Stimulated activated naive CD8-positive, alpha-beta T cell treated with anti-CD3 and anti-CD28 coated beads, Interleukin-15, amount 100 ng/mL, for 72 hours (primary cell): ENCODE results near the gene ARL13B.
"Not testable (repeated sequence)": the region's sequence is repeated elsewhere in the genome, so short reads cannot be mapped to it uniquely, and the experiment has no call there.

Source experiments
- ATAC-seq: fragments of 150-1000 bp; cut with Tn5 transposase; 2 replicates; pipeline ENCODE4 v1.10.0; 2021; ENCODE audit warnings: mild to moderate bottlenecking, moderate library complexity
- DNase-seq, 2 donors: peaks; one replicate each; pipeline ENCODE4 v3.0.0; 2021 to 2022
- H3K27ac Mint-ChIP-seq, 2 donors: one replicate each; pipeline ENCODE4 v1.8.0; 2022; ENCODE audit warnings: mild to moderate bottlenecking in 2 of 2, mixed read lengths in 2 of 2, moderate library complexity in 2 of 2
- H3K27me3 Mint-ChIP-seq: one replicate; pipeline ENCODE4 v1.8.0; 2022; ENCODE audit warnings: mixed read lengths
- H3K4me1 Mint-ChIP-seq: one replicate; pipeline ENCODE4 v1.8.0; 2022; ENCODE audit warnings: mild to moderate bottlenecking, mixed read lengths
- H3K4me3 Mint-ChIP-seq, 2 donors: one replicate each; pipeline ENCODE4 v1.8.0; 2022; ENCODE audit warnings: mild to moderate bottlenecking in 2 of 2, mixed read lengths in 2 of 2, moderate library complexity in 1 of 2
- H3K9me3 Mint-ChIP-seq, 2 donors: one replicate each; pipeline ENCODE4 v1.8.0; 2022; ENCODE audit warnings: mixed read lengths in 2 of 2

The ARL13B gene

DNA sequence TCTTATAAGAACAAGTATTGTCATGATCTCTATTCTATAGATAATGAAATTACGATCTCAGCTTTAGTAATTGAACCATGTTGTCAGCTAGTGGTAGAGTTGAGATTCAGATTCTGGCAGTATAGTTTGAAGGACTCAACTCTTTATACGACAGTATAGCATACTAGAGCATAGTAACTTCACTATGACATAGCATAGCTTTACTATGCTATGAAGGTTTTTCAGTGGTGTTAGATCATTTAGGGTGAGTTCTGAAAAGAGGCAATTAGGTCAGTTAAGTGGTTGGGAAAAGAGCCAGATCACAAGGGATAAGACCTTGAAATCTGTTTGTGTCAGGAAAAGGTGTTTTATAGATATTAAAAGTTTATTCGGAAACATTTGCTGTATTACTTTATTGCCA is 40.3 kb downstream of the ARL13B start:
- Mint-ChIP-seq H3K4me1 (no peaks in the 10 kb centered on the region), H3K27me3 (no peaks in the 10 kb centered on the region), H3K9me3 (no peaks in the 10 kb centered on the region), H3K27ac (no peak overlapping the region), H3K4me3 (no peak overlapping the region)
- DNase-seq (no peak), ATAC-seq (no peak)

DNA sequence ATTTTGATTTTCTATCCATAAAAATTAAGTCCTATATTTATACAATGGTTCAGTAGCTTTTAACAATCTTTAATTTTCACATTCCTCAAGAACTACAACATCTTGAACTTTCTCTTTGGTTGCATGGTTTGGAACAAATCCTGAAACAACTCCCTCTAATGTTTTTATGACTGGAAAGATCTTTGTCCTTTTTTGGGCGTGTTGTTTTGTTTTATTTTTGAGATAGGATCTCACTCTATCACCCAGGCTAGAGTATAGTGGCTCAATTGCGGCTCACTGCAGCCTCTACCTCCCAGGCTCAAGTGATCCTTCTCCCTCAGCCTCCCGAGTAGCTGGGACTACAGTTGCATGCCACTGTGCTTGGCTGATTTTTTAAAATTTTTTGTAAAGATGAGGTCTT is 44.4 kb downstream of the ARL13B start:
- H3K4me3 Mint-ChIP-seq, result no peak overlapping the region
- DNase-seq (no peak), ATAC-seq (no peak)
- no peaks in the 10 kb centered on the region for H3K4me1 Mint-ChIP-seq
- no peaks in the 10 kb centered on the region for H3K27me3 Mint-ChIP-seq
- H3K9me3 Mint-ChIP-seq, result no peaks in the 10 kb centered on the region
- H3K27ac Mint-ChIP-seq, result no peak overlapping the region

DNA sequence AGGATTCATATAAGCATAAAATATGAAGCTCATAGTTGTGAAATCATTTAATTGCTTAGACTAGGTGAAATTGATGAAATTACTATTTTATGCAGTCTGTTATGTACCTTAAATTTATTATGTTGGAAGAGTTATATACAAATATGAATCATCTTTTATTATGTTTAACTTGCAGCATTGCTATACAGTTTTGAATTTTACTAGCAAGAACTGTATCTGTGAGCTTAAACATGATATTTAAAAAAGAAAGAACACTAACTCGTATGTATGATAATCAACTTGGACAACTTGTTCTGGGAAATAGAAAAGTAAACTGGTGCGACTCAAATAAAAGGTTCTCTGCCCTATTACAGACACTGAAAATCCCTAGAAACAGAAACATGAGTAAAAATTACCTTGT is 46.7 kb downstream of the ARL13B start:
- Mint-ChIP-seq H3K9me3 (no peaks in the 10 kb centered on the region), H3K4me1 (no peaks in the 10 kb centered on the region), H3K4me3 (no peak overlapping the region), H3K27me3 (no peaks in the 10 kb centered on the region), H3K27ac (no peak overlapping the region)
- no peak for DNase-seq
- no peak for ATAC-seq

DNA sequence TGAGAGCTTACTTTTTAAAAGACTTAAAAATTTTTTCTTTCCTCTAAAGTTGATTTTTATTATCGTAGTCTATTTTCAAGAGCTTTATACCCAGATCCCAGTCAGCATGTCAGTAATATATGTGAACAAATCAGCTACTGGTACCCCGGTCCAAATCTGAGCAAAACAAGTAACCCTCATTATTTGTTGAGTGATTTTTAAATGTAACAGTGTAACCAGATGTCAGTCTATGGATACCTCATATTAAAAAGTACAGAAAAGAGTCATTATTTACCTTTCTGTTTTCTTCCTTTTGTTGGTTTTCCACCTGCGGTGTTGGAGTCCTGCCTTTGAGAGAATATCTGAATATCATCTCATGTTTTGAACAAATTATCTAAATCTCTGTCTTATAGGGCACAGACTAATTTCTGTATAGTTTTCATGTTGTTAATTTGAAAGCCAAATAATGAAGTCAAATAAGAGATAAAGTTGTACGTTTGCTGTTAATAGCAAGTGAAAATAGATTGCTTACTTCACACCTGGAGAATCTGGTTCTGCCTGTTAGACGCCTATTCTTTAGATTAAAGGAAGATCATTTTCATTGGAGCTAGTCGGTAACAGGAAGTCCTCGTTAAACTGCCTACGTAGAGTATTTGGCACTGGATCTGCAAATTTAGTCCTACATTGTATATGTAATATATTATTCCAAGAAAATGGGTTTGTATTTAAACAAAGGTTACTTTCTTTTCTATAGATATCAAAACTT is 48.3 kb downstream of the ARL13B start, which contains the start of gene STX19:
Gene STX19 (minus strand): TSS at position 505 of the 745 bp plus-strand sequence. CDS start 13,328 bp downstream, outside the sequence.
- no peak for DNase-seq
- no peak within 1 kb of the TSS for H3K27ac Mint-ChIP-seq

DNA sequence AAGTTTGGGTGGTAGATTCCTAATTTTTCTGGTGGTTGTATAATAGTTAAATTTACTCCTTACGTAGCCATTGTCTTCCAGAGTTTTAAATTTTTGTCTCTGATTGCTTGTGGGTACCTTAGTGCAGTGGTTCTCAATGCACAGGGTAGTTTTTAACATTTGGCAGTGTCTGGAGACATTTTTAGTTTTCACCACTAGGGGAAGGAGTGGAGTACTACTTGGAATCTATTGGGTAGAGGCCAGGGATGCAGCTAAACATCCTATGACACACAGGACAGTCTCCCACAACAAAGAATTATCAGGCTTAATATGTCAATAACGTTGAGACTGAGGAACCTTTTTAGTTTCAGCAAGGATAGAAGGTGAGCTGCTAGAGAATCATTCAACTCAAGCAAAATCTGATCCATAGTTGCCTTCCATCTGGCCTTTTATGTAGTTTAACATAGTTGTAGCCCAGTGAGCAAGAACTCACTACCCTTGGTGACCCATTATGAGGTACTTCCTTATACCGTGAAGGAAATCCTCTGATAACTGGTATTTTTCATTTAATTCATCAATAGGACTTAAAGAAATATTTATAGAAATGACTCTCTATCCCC is 57.1 kb downstream of the ARL13B start:
- no peak for DNase-seq
- Mint-ChIP-seq H3K9me3 (no peaks in the 10 kb centered on the region), H3K4me3 (no peak overlapping the region), H3K27me3 (no peaks in the 10 kb centered on the region), H3K27ac (no peak overlapping the region), H3K4me1 (no peaks in the 10 kb centered on the region)
- ATAC-seq, result no peak

More for the DNA sequence above, 48.3 kb downstream of the ARL13B start, which contains the start of gene STX19:
- Mint-ChIP-seq H3K4me1 (no peaks in the 10 kb centered on the region), H3K9me3 (no peaks in the 10 kb centered on the region), H3K27me3 (no peaks in the 10 kb centered on the region), H3K4me3 (no peak within 1 kb of the TSS)
- no peak for ATAC-seq

DNA sequence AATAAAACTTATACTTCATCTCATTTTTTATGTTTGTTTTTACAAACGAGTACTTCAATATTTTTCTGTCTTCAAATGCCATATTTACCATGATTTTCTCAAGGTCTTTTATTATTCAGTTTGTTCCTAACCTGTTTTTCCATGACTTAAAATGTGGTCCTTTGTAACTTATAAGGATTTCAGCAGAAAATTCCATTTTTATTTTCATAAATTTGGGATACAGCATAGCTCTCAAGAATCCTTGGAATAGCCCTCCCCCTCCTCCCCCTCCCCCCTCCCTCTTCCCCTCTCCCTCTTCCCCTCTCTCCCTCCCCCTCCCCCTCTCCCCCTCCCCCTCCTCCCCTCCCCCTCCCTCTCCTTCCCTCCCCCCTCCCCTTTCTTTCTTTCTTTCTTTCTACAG is 63.3 kb downstream of the ARL13B start:
- H3K4me3 Mint-ChIP-seq, result no peak overlapping the region
- DNase-seq (no peak), ATAC-seq (no peak)
- no peaks in the 10 kb centered on the region for H3K27me3 Mint-ChIP-seq
- no peaks in the 10 kb centered on the region for H3K4me1 Mint-ChIP-seq
- peak overlapping the region in 1 of 2 donors; percentile 97 for H3K27ac Mint-ChIP-seq
- H3K9me3 Mint-ChIP-seq, result peaks cover 0 to 5% of the 10 kb centered on the region in 2 donors

DNA sequence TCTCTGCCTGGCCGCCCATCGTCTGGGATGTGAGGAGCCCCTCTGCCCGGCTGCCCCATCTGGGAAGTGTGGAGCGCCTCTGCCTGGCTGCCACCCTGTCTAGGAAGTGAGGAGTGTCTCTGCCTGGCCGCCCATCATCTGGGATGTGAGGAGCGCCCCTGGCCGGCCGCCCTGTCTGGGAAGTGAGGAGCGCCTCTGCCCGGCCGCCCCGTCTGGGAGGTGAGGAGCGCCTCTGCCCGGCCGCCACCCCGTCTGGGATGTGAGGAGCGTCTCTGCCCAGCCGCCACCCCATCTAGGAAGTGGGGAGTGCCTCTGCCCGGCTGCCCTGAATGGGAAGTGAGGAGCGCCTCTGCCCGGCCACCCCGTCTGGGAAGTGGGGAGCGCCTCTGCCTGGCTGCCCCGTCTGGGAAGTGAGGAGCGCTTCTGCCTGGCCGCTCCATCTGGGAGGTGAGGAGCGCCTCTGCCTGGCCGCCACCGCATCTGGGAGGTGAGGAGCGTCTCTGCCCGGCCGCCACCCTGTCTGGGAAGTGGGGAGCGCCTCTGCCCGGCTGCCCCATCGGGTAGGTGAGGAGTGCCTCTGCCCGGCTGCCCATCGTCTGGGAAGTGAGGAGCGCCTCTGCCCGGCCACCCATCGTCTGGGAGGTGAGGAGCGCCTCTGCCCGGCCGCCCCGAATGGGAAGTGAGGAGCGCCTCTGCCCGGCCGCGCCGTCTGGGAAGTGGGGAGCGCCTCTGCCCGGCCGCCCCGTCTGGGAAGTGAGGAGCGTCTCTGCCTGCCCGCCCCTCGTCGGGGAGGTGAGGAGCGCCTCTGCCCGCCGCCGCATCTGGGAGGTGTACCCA is 64.4 kb downstream of the ARL13B start:
- H3K9me3 Mint-ChIP-seq, H3K4me1 Mint-ChIP-seq, H3K27me3 Mint-ChIP-seq, DNase-seq, H3K4me3 Mint-ChIP-seq, ATAC-seq: not testable (repeated sequence)
- peak overlapping the region in 1 of 2 donors; percentile 97 for H3K27ac Mint-ChIP-seq

DNA sequence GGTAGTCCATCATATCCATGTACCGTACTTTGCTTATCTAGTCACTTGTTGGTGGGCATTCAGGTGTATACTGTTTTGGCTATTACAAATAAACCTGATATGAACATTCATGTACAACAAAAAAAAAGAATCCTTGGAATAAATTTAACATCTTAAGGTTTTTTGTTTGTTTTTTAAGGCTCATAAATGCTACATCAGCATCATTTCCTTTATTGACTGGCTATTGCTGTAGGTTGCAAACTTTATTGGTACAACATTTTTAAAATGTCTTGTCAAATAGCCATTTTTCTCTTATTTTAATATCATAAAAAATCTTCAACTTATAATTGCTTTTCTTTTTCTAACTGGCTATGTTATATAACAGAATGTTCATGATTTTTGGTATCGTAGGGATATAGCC is 66.6 kb downstream of the ARL13B start:
- H3K4me1 Mint-ChIP-seq, result no peaks in the 10 kb centered on the region
- DNase-seq, result no peak
- ATAC-seq, result no peak
- no peaks in the 10 kb centered on the region for H3K27me3 Mint-ChIP-seq
- H3K27ac Mint-ChIP-seq, result no peak overlapping the region
- H3K4me3 Mint-ChIP-seq, result no peak overlapping the region
- peaks cover 0 to 5% of the 10 kb centered on the region in 2 donors for H3K9me3 Mint-ChIP-seq

DNA sequence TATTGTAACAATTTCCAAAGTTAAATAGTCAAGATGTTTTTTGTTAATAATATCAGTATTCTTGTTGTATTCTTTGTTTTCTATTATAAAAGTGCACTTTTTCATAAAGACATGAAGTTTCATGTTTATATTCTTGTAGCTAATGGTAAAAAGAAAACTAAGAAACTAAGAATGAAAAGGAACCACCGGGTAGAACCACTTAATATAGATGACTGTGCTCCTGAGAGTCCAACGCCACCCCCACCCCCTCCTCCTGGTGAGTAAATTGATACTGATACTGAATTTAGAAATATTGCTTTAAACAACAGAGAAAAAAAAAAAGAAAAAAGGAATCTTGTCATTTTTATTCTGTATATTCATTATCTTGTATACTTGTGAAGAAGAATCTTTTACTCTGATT is 69.3 kb downstream of the ARL13B start:
- H3K4me1 Mint-ChIP-seq, result no peaks in the 10 kb centered on the region
- no peak overlapping the region for H3K27ac Mint-ChIP-seq
- DNase-seq (no peak), ATAC-seq (no peak)
- H3K4me3 Mint-ChIP-seq, result no peak overlapping the region
- H3K27me3 Mint-ChIP-seq, result no peaks in the 10 kb centered on the region
- no peaks in the 10 kb centered on the region for H3K9me3 Mint-ChIP-seq

DNA sequence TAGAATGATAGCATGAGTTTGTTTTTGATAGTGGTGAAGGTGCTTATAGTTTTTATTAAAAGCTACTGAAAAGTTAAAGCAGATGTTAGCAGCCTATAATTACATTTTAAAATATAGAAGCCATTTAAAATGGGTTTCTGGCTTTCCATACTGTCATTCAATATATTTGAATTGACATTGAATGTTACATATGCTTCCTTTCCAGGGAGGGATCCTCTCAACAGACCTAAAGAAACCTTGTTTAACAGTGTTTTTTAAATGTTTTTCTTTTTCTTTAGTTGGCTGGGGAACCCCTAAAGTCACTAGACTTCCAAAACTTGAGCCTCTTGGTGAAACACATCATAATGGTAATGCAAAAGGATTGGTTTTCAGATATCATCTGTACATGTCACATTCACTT is 70.6 kb downstream of the ARL13B start:
- Mint-ChIP-seq H3K27ac (no peak overlapping the region), H3K9me3 (no peaks in the 10 kb centered on the region), H3K4me1 (no peaks in the 10 kb centered on the region), H3K4me3 (no peak overlapping the region), H3K27me3 (no peaks in the 10 kb centered on the region)
- ATAC-seq, result no peak
- DNase-seq, result no peak

DNA sequence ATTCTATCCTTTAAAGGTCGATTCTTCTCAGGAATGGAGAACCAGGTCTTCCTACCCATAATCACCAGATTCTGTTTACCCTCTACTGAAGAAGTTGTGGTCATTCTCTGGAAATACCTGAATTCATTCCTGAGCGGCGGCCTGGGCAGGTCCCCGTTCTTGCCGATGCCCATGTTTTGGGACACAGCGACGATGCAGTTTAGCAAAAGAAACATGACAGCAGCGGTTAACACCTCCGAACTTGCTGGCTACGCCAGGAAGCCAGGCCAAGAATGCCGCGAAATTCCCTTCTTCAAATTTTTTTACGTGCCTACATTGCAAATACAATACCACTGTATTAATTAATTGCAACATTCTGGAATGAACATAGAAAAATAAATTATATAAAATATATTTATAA is 81.3 kb downstream of the ARL13B start:
- H3K9me3 Mint-ChIP-seq, result no peaks in the 10 kb centered on the region
- ATAC-seq (no peak), DNase-seq (no peak)
- H3K4me1 Mint-ChIP-seq, result peaks cover 30% of the 10 kb centered on the region
- no peak overlapping the region for H3K27ac Mint-ChIP-seq
- H3K4me3 Mint-ChIP-seq, result no peak overlapping the region
- H3K27me3 Mint-ChIP-seq, result no peaks in the 10 kb centered on the region

DNA sequence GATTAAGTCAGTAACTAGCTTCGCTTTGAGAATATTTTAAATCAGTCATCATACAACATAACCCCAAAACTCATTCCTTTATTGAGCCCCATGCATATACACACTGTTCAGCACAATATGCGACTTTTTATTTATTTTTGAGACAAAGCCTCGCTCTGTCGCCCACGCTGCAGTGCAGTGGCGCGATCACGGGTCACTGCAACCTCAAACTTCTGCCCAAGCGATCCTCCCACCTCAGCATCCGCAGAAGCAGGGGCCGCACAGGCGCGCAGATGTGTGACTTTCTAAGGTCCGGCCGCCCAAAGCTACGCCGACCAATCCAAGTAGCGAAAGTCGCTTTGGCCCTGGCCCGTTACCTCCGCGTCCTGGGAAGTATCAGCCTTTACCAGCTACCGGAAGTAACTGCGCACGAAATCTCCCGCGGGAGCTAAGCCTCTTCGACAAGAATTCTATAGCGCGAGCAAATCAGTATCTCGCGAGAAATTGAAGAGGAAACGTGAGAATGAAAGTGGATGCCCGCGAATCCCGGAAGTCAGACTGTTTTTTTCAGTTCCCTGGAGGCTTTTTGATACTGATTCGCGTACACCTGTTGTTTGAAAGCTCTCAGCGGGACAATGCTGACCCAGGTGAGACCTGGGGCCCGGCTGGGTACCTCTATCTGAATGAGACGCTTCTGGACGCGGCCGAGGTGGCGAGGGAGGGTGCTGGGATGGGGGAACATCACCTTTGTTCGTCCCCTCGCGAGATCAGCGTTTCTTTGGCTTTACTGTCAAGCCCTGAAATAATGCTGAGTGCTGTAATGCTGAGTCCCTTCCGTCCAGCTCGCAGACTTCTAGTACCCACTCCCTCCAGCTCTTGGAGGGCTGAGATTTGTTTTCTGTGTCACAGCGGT is 82.8 kb downstream of the ARL13B start, which contains the start of the genes DHFR2 and NSUN3:
Gene DHFR2 (minus strand): TSS at position 404 of the 892 bp plus-strand sequence. CDS start 1,405 bp downstream, outside the sequence.
Gene NSUN3 (plus strand): TSS at position 549 of the 892 bp plus-strand sequence. CDS start 66 bp downstream, at position 615.
- Mint-ChIP-seq H3K4me3 (peak within 1 kb of the TSS; percentile 88 to 95), H3K27ac (peak within 1 kb of the TSS; percentile 99 to 100), H3K9me3 (peaks cover 0 to 6% of the 10 kb centered on the region in 2 donors), H3K27me3 (no peaks in the 10 kb centered on the region), H3K4me1 (peaks cover 45% of the 10 kb centered on the region)
- ATAC-seq, result peak; percentile 91
- DNase-seq, result peak; percentile 82 to 86

DNA sequence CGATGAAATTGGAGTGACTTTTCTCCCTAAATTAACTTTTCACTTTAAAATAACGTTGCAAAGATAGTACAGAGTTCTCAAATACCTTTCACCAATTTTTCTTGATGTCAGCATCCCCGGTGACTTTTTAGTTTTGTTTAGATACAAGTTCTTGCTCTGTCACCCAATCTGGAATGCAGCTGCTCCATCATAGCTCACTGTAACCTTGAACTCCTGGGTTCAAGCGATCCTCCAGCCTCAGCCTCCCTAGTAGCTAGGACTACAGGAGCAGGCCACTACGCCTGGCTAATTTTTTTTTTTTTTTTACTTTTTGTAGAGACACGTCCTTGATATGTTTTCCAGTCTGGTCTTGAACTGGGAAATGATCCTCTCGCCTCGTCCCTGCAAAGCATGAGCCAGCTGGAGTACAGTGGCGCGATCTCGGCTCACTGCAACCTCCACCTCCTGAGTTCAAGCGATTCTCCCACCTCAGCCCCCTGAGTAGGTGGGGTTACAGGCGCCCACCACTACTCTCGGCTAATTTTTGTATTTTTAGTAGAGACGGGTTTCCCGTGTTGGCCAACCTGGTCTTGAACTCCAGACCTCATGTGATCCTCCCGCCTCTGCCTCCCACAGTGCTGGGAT is 83.7 kb downstream of the ARL13B start:
- H3K9me3 Mint-ChIP-seq, result peaks cover 0 to 6% of the 10 kb centered on the region in 2 donors
- ATAC-seq (no peak), DNase-seq (no peak)
- H3K27ac Mint-ChIP-seq, result peak overlapping the region; percentile 99 to 100
- H3K27me3 Mint-ChIP-seq, result no peaks in the 10 kb centered on the region
- H3K4me3 Mint-ChIP-seq, result peak overlapping the region; percentile 88 to 95
- peaks cover 45% of the 10 kb centered on the region for H3K4me1 Mint-ChIP-seq

DNA sequence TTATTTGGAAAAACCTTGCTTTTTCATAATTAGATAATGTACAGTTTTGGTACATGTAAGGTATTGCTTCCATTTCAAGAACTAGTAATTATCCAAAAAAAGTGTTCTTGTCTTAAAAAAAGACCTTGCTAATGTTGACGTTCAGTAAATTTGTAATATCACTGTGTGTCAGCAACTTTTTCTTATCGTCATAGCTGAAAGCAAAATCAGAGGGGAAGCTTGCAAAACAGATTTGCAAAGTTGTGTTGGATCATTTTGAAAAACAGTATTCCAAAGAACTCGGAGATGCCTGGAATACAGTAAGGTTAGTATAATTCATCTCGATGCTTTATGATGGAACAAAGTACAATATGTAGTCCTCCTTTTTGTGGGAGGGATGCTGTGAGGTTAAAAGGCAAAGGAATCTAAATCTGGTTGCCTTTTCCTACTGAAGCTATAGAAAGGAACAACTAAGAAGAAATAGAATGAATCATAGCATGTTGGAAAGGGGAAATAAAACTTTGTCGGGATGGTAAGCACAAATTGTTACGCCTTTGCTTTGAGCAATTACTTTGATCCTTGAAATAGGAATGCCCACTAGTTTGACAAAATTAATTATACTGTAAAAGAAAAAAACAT is 84.4 kb downstream of the ARL13B start:
- Mint-ChIP-seq H3K27ac (peak overlapping the region in 1 of 2 donors; percentile 100), H3K27me3 (no peaks in the 10 kb centered on the region), H3K9me3 (peaks cover 0 to 6% of the 10 kb centered on the region in 2 donors), H3K4me3 (peak overlapping the region; percentile 88 to 95), H3K4me1 (peaks cover 51% of the 10 kb centered on the region)
- no peak for DNase-seq
- no peak for ATAC-seq
